ENCODE data around the gene MTRF1.

DNA sequence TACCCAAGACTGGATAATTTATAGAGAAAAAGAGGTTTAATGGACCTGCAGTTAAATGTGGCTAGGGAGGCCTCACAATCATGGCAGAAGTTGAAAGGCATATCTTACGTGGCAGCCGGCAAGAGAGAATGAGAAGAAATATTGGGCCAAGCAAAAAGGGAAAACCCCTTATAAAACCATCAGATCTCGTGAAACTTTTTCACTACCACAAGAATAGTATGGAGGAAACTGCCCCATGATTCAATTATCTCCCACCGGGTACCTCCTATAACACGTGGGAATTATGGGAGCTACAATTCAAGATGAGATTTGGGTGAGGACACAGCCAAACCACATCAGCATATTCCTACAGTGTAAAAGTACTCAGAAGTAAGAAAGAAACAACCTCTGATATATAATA, 64.3 kb downstream of the MTRF1 start:
- TF ChIP-seq, protein P1, sequence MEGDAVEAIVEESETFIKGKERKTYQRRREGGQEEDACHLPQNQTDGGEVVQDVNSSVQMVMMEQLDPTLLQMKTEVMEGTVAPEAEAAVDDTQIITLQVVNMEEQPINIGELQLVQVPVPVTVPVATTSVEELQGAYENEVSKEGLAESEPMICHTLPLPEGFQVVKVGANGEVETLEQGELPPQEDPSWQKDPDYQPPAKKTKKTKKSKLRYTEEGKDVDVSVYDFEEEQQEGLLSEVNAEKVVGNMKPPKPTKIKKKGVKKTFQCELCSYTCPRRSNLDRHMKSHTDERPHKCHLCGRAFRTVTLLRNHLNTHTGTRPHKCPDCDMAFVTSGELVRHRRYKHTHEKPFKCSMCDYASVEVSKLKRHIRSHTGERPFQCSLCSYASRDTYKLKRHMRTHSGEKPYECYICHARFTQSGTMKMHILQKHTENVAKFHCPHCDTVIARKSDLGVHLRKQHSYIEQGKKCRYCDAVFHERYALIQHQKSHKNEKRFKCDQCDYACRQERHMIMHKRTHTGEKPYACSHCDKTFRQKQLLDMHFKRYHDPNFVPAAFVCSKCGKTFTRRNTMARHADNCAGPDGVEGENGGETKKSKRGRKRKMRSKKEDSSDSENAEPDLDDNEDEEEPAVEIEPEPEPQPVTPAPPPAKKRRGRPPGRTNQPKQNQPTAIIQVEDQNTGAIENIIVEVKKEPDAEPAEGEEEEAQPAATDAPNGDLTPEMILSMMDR (conservative IDR thresholded peaks at IDR 0.05; ENCODE audit: low read length) = no peak
- no peak for TF ChIP-seq EZH2phosphoT487 (IDR thresholded peaks at IDR 0.05; ENCODE audit: borderline replicate concordance, low read depth, low read length)
